RWPE2 (cell line): Measurements from ENCODE around the gene MLPH.

Source experiments
- ATAC-seq: fragments of 200-7000 bp; cut with Tn5 transposase; 3 replicates; pipeline ENCODE4 v1.9.1; 2021; ENCODE audit warnings: low read depth
- DNase-seq: peaks from one replicate; pipeline ENCODE4 v3.0.0-alpha.2; 2020; ENCODE audit warnings: low spot score
- H3K27ac ChIP-seq: fragments of 450-650 bp; 2 replicates; pipeline ENCODE4 v1.5.1; 2017; ENCODE audit warnings: mild to moderate bottlenecking; ENCODE audit not compliant: poor library complexity, severe bottlenecking
- H3K27me3 ChIP-seq: fragments of 250-450 bp; sonication (Bioruptor Pico); 2 replicates; pipeline ENCODE4 v1.5.1; 2021; ENCODE audit warnings: mild to moderate bottlenecking, moderate library complexity; ENCODE audit not compliant: insufficient read depth, poor library complexity, severe bottlenecking
- H3K36me3 ChIP-seq: fragments of 250-450 bp; sonication (Bioruptor Pico); 2 replicates; pipeline ENCODE4 v1.5.1; 2020; ENCODE audit warnings: low read depth, mild to moderate bottlenecking, moderate library complexity
- H3K4me1 ChIP-seq: fragments of 250-450 bp; sonication (Bioruptor Pico); 2 replicates; pipeline ENCODE4 v1.5.1; 2021; ENCODE audit warnings: mild to moderate bottlenecking, moderate library complexity; ENCODE audit not compliant: insufficient read depth, poor library complexity, severe bottlenecking
- H3K4me3 ChIP-seq: fragments of 250-450 bp; sonication (Bioruptor Pico); 2 replicates; pipeline ENCODE4 v1.5.1; 2021; ENCODE audit warnings: mild to moderate bottlenecking, moderate library complexity; ENCODE audit not compliant: severe bottlenecking
- H3K9me3 ChIP-seq: fragments of 250-450 bp; sonication (Bioruptor Pico); 2 replicates; pipeline ENCODE4 v1.5.1; 2021; ENCODE audit warnings: mild to moderate bottlenecking, moderate library complexity; ENCODE audit not compliant: severe bottlenecking
- CTCF ChIP-seq: fragments of 450-650 bp; IDR thresholded peaks from one replicate; pipeline ENCODE4 v1.5.1; 2017; ENCODE audit warnings: mild to moderate bottlenecking, moderate library complexity; ENCODE audit not compliant: poor library complexity, severe bottlenecking

Gene MLPH

GRCh38 chr2:237585590-237586221 lies 98.7 kb downstream of the MLPH start:
- DNase-seq (no peak), ATAC-seq (no peak)
- H3K27ac ChIP-seq: no peak overlapping the region
- H3K4me1 ChIP-seq: peaks cover 4% of the 10 kb centered on the region
- no peak for TF ChIP-seq CTCF
- no peaks in the 10 kb centered on the region for H3K27me3 ChIP-seq
- H3K9me3 ChIP-seq: no peaks in the 10 kb centered on the region
- H3K4me3 ChIP-seq: no peak overlapping the region
- H3K36me3 ChIP-seq: no peaks in the 10 kb centered on the region

- no peak for TF ChIP-seq CTCF
- ATAC-seq (no peak), DNase-seq (no peak)
- Histone ChIP-seq H3K9me3 (no peaks in the 10 kb centered on the region), H3K27me3 (no peaks in the 10 kb centered on the region), H3K4me3 (no peak overlapping the region), H3K27ac (no peak overlapping the region), H3K4me1 (peaks cover 12% of the 10 kb centered on the region), H3K36me3 (no peaks in the 10 kb centered on the region)
Observed at GRCh38 chr2:237588044-237588696, 101.1 kb downstream of the MLPH start.

- Histone ChIP-seq H3K27ac (peak within 1 kb of the TSS; percentile 57), H3K9me3 (no peaks in the 10 kb centered on the region), H3K4me3 (peak within 1 kb of the TSS; percentile 13), H3K36me3 (no peaks in the 10 kb centered on the region), H3K27me3 (no peaks in the 10 kb centered on the region), H3K4me1 (peaks cover 12% of the 10 kb centered on the region)
- no peak for DNase-seq
- peak; percentile 86 for ATAC-seq
- no peak for TF ChIP-seq CTCF
Observed at GRCh38 chr2:237590272-237591140, 103.5 kb downstream of the MLPH start, which contains the start of gene RAB17. Gene RAB17 (minus strand): TSS chr2:237590734. CDS start chr2:237586154, 4,580 bp downstream.

GRCh38 chr2:237591141-237591881 lies 104.3 kb downstream of the MLPH start:
- no peak for TF ChIP-seq CTCF
- Histone ChIP-seq H3K27me3 (no peaks in the 10 kb centered on the region), H3K36me3 (no peaks in the 10 kb centered on the region), H3K27ac (peak overlapping the region; percentile 57), H3K9me3 (no peaks in the 10 kb centered on the region), H3K4me3 (peak overlapping the region; percentile 13), H3K4me1 (peaks cover 12% of the 10 kb centered on the region)
- ATAC-seq (no peak; the same call in 2 of the 3 replicates), DNase-seq (no peak)
